GM23248 (cell line): Measurements from ENCODE around the gene RTL10.

Source experiments
- EZH2 ChIP-seq: fragments of 200-600 bp; sonication (generic); IDR thresholded peaks from 2 replicates; pipeline ENCODE4 v1.6.1; 2018; ENCODE audit warnings: antibody characterized with exemption, mild to moderate bottlenecking; ENCODE audit not compliant: insufficient read depth, poor library complexity, severe bottlenecking
- EZH2phosphoT487 ChIP-seq: fragments of 200-600 bp; sonication (generic); IDR thresholded peaks from 2 replicates; pipeline ENCODE4 v1.6.1; 2018; ENCODE audit warnings: antibody characterized with exemption, moderate library complexity, mild to moderate bottlenecking, low read depth; ENCODE audit not compliant: insufficient read depth

- TF ChIP-seq EZH2 (no peak), EZH2phosphoT487 (no peak)
These were observed 37.7 kb upstream of the RTL10 start for GRCh38 chr22:19892257-19892879.
